Measurements from ENCODE around the gene MUC3A. TPM values are rescaled to one million over a fixed set of nuclear protein-coding genes. Genes with fewer than 3 reads are reported as not detected.
A peak's percentile ranks its signal among the peaks of the same experiment; 100 is the strongest.
"Not testable (repeated sequence)": the region's sequence is repeated elsewhere in the genome, so short reads cannot be mapped to it uniquely, and the experiment has no call there.

MUC3A gene
- total and polyA plus RNA-seq, 2 donors, result 0.23 TPM; not detected in 1

- not testable (repeated sequence) for H3K27ac ChIP-seq (ENCODE audit: low read depth); H3K4me3 ChIP-seq (ENCODE audit: low read depth, low read length); DNase-seq (ENCODE audit: extremely low spot score); H3K4me1 ChIP-seq (ENCODE audit: insufficient read depth); H3K36me3 ChIP-seq (ENCODE audit: insufficient read depth)
- WGBS, result no CpG with 5 or more reads among the region's 9 CpGs
Measured at GRCh38 chr7:100999334-100999733, 50.0 kb downstream of the MUC3A start.

GRCh38 chr7:101000025-101000424 lies 50.7 kb downstream of the MUC3A start:
- H3K27ac ChIP-seq (ENCODE audit: low read depth); H3K4me1 ChIP-seq (ENCODE audit: insufficient read depth); H3K36me3 ChIP-seq (ENCODE audit: insufficient read depth); H3K4me3 ChIP-seq (ENCODE audit: low read depth, low read length); DNase-seq (ENCODE audit: extremely low spot score): not testable (repeated sequence)
- 86% methylated on average over 10 of the region's 10 CpGs for WGBS

- not testable (repeated sequence) for H3K36me3 ChIP-seq (ENCODE audit: insufficient read depth); H3K4me3 ChIP-seq (ENCODE audit: low read depth, low read length); H3K27ac ChIP-seq (ENCODE audit: low read depth); DNase-seq (ENCODE audit: extremely low spot score); H3K4me1 ChIP-seq (ENCODE audit: insufficient read depth)
- 95% methylated on average over 3 of the region's 8 CpGs for WGBS
Measured at GRCh38 chr7:101002333-101002732, 53.0 kb downstream of the MUC3A start.

- H3K4me1 ChIP-seq (ENCODE audit: insufficient read depth); H3K27ac ChIP-seq (ENCODE audit: low read depth); H3K36me3 ChIP-seq (ENCODE audit: insufficient read depth); H3K4me3 ChIP-seq (ENCODE audit: low read depth, low read length); DNase-seq (ENCODE audit: extremely low spot score): not testable (repeated sequence)
- 71% methylated on average over 2 of the region's 2 CpGs for WGBS
Measured at GRCh38 chr7:101007361-101007760, 58.0 kb downstream of the MUC3A start.

- no peak for DNase-seq (ENCODE audit: extremely low spot score)
- Histone ChIP-seq H3K4me3 (ENCODE audit: low read depth, low read length) (no peak overlapping the region), H3K36me3 (ENCODE audit: insufficient read depth) (no peaks in the 10 kb centered on the region), H3K27ac (ENCODE audit: low read depth) (no peak overlapping the region), H3K4me1 (ENCODE audit: insufficient read depth) (no peaks in the 10 kb centered on the region)
- WGBS, result 83% methylated on average over 5 of the region's 5 CpGs
Measured at GRCh38 chr7:101009629-101010028, 60.3 kb downstream of the MUC3A start.

GRCh38 chr7:101012931-101013330 lies 63.6 kb downstream of the MUC3A start:
- no peak overlapping the region for H3K27ac ChIP-seq (ENCODE audit: low read depth)
- H3K4me3 ChIP-seq (ENCODE audit: low read depth, low read length), result no peak overlapping the region
- DNase-seq (ENCODE audit: extremely low spot score), result no peak
- H3K36me3 ChIP-seq (ENCODE audit: insufficient read depth), result no peaks in the 10 kb centered on the region
- H3K4me1 ChIP-seq (ENCODE audit: insufficient read depth), result no peaks in the 10 kb centered on the region
- WGBS, result 94% methylated on average over 6 of the region's 6 CpGs

- H3K4me1 ChIP-seq (ENCODE audit: insufficient read depth), result no peaks in the 10 kb centered on the region
- no peaks in the 10 kb centered on the region for H3K36me3 ChIP-seq (ENCODE audit: insufficient read depth)
- WGBS, result 91% methylated on average over 8 of the region's 8 CpGs
- DNase-seq (ENCODE audit: extremely low spot score), result no peak
- no peak overlapping the region for H3K27ac ChIP-seq (ENCODE audit: low read depth)
- no peak overlapping the region for H3K4me3 ChIP-seq (ENCODE audit: low read depth, low read length)
Measured at GRCh38 chr7:101015626-101016025, 66.3 kb downstream of the MUC3A start.

- Histone ChIP-seq H3K4me3 (ENCODE audit: low read depth, low read length) (peak overlapping the region; percentile 55), H3K4me1 (ENCODE audit: insufficient read depth) (no peaks in the 10 kb centered on the region), H3K27ac (ENCODE audit: low read depth) (peak overlapping the region; percentile 42), H3K36me3 (ENCODE audit: insufficient read depth) (no peaks in the 10 kb centered on the region)
- peak; percentile 72 for DNase-seq (ENCODE audit: extremely low spot score)
- under 1% methylated on average over 29 of the region's 29 CpGs for WGBS
Measured at GRCh38 chr7:101017064-101017777, 67.9 kb downstream of the MUC3A start.

Small RNA genes within 50 kb of the gene (small RNA-seq; reads per million reads assigned to genes)
- gene RN7SL549P (not detected), gene RPS29P15 (not detected)

Other genes starting within 250 kb of the MUC3A start
- 18.6 TPM for gene POP7, start 243.4 kb upstream of the MUC3A start, total RNA-seq
- 39.1 TPM for gene POP7, start 243.4 kb upstream of the MUC3A start, polyA plus RNA-seq
- not detected for gene EPO, start 229.1 kb upstream of the MUC3A start, total RNA-seq
- gene EPO, start 229.1 kb upstream of the MUC3A start, polyA plus RNA-seq, result not detected
- gene ZAN, start 215.9 kb upstream of the MUC3A start, total RNA-seq, result not detected
- not detected for gene ZAN, start 215.9 kb upstream of the MUC3A start, polyA plus RNA-seq
- gene EPHB4, start 122.0 kb upstream of the MUC3A start, total RNA-seq, result 70.6 TPM
- 53.1 TPM for gene EPHB4, start 122.0 kb upstream of the MUC3A start, polyA plus RNA-seq
- gene SLC12A9, start 96.8 kb upstream of the MUC3A start, total RNA-seq, result 13.6 TPM
- gene SLC12A9, start 96.8 kb upstream of the MUC3A start, polyA plus RNA-seq, result 29.0 TPM
- 38.0 TPM for gene TRIP6, start 82.1 kb upstream of the MUC3A start, total RNA-seq
- 80.0 TPM for gene TRIP6, start 82.1 kb upstream of the MUC3A start, polyA plus RNA-seq
- 31.2 TPM for gene SRRT, start 74.4 kb upstream of the MUC3A start, total RNA-seq
- gene SRRT, start 74.4 kb upstream of the MUC3A start, polyA plus RNA-seq, result 69.9 TPM
- 2.6 TPM for gene UFSP1, start 59.8 kb upstream of the MUC3A start, total RNA-seq
- 6.2 TPM for gene UFSP1, start 59.8 kb upstream of the MUC3A start, polyA plus RNA-seq
- gene ACHE, start 53.6 kb upstream of the MUC3A start, total RNA-seq, result 4.0 TPM
- 4.3 TPM for gene ACHE, start 53.6 kb upstream of the MUC3A start, polyA plus RNA-seq
- 1.1 TPM for gene MUC12, start 20.0 kb downstream of the MUC3A start, total RNA-seq
- gene MUC12, start 20.0 kb downstream of the MUC3A start, polyA plus RNA-seq, result 2.1 TPM
- gene MUC17, start 70.5 kb downstream of the MUC3A start, total RNA-seq, result not detected
- not detected for gene MUC17, start 70.5 kb downstream of the MUC3A start, polyA plus RNA-seq
- gene TRIM56, start 135.9 kb downstream of the MUC3A start, total RNA-seq, result 13.5 TPM
- gene TRIM56, start 135.9 kb downstream of the MUC3A start, polyA plus RNA-seq, result 15.4 TPM
- 3.1 TPM for gene SERPINE1, start 177.6 kb downstream of the MUC3A start, total RNA-seq
- gene SERPINE1, start 177.6 kb downstream of the MUC3A start, polyA plus RNA-seq, result 45.6 TPM
- 40.8 TPM for gene AP1S1, start 204.9 kb downstream of the MUC3A start, total RNA-seq
- 41.0 TPM for gene AP1S1, start 204.9 kb downstream of the MUC3A start, polyA plus RNA-seq
- not detected for gene VGF, start 216.0 kb downstream of the MUC3A start, total RNA-seq
- gene VGF, start 216.0 kb downstream of the MUC3A start, polyA plus RNA-seq, result 0.18 TPM
- not detected for gene NAT16, start 230.8 kb downstream of the MUC3A start, total RNA-seq
- not detected for gene NAT16, start 230.8 kb downstream of the MUC3A start, polyA plus RNA-seq

Measured in urinary bladder (tissue), 4 donors.